GM12891 (cell line): Measurements from ENCODE around the gene DST.

Experiments used
- DNase-seq: peaks from one replicate; pipeline ENCODE4 v3.0.0; 2011; ENCODE audit warnings: low spot score; ENCODE audit not compliant: insufficient read length
- FAIRE-seq: peaks from 2 replicates; lab custom pipeline; 2011; peaks lifted over from hg19 to GRCh38; lab: Jason Lieb, UNC
- PAX5 ChIP-seq: IDR thresholded peaks from 2 replicates; pipeline ENCODE4 v1.6.1; 2011; ENCODE audit warnings: low read length, moderate library complexity, mild to moderate bottlenecking; ENCODE audit not compliant: insufficient read depth, severe bottlenecking
- POLR2A ChIP-seq: IDR thresholded peaks from 2 replicates; pipeline ENCODE4 v1.6.1; 2011; ENCODE audit warnings: low read depth, low read length, control low read depth
- POLR2AphosphoS5 ChIP-seq: IDR thresholded peaks from 2 replicates; pipeline ENCODE4 v1.6.1; 2011; ENCODE audit warnings: low read depth, low read length, control low read depth
- POU2F2 ChIP-seq: IDR thresholded peaks from 2 replicates; pipeline ENCODE4 v1.6.1; 2011; ENCODE audit warnings: low read depth, mild to moderate bottlenecking, control low read depth, low read length, moderate library complexity
- SPI1 ChIP-seq: IDR thresholded peaks from 2 replicates; pipeline ENCODE4 v1.6.1; 2011; ENCODE audit warnings: low read depth, low read length, control low read depth
- TAF1 ChIP-seq: IDR thresholded peaks from 2 replicates; pipeline ENCODE4 v1.6.1; 2011; ENCODE audit warnings: low read depth, low read length, control low read depth

DST gene

GRCh38 chr6:56479381-56479780, 163.3 kb downstream of the DST start:
- DNase-seq: no peak
- no peak for TF ChIP-seq TAF1
- no peak for TF ChIP-seq POU2F2
- no peak for TF ChIP-seq POLR2A
- TF ChIP-seq SPI1: no peak
- TF ChIP-seq POLR2AphosphoS5: no peak
- TF ChIP-seq PAX5: no peak
- no peak for FAIRE-seq

GRCh38 chr6:56478202-56478601, 164.5 kb downstream of the DST start:
- TF ChIP-seq POLR2AphosphoS5 (no peak), POU2F2 (no peak), PAX5 (no peak), POLR2A (no peak), SPI1 (no peak), TAF1 (no peak)
- DNase-seq (no peak), FAIRE-seq (no peak)

DNA sequence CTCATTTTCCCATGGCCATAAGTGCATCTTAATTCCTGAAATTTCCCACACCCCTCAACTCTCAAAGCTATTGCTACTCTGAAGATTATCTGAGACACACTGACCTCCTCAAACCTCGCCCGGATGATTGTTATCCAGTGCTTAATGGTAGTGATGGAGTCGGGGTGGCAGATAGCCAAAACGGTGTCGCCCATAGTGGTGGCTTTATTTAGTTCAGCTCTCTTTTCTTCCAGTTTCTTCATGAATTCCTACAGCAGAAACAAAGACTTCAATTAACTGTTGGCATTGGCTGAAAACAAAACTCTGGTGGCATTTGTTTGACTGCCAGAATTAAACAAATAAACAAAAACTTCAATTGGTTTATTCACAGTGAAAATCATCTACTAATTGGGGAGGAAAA, 165.4 kb downstream of the DST start:
- FAIRE-seq (no peak), DNase-seq (no peak)
- no peak for TF ChIP-seq POLR2A
- TF ChIP-seq SPI1: no peak
- TF ChIP-seq TAF1: no peak
- no peak for TF ChIP-seq POU2F2
- no peak for TF ChIP-seq POLR2AphosphoS5
- no peak for TF ChIP-seq PAX5

GRCh38 chr6:56475736-56476457, 166.8 kb downstream of the DST start:
- TF ChIP-seq SPI1 (no peak), POLR2AphosphoS5 (no peak), POLR2A (no peak), POU2F2 (no peak), TAF1 (no peak), PAX5 (no peak)
- DNase-seq (no peak), FAIRE-seq (peak; percentile 13)

GRCh38 chr6:56474532-56474931, 168.2 kb downstream of the DST start:
- no peak for TF ChIP-seq POU2F2
- TF ChIP-seq POLR2A: no peak
- no peak for TF ChIP-seq TAF1
- no peak for TF ChIP-seq POLR2AphosphoS5
- no peak for TF ChIP-seq SPI1
- no peak for TF ChIP-seq PAX5
- DNase-seq (no peak), FAIRE-seq (no peak)

- no peak for FAIRE-seq
- DNase-seq: no peak
- TF ChIP-seq POLR2A (no peak), POLR2AphosphoS5 (no peak), SPI1 (no peak), POU2F2 (no peak), TAF1 (no peak), PAX5 (no peak)
Measured at GRCh38 chr6:56463443-56463842, 179.2 kb downstream of the DST start.

DNA sequence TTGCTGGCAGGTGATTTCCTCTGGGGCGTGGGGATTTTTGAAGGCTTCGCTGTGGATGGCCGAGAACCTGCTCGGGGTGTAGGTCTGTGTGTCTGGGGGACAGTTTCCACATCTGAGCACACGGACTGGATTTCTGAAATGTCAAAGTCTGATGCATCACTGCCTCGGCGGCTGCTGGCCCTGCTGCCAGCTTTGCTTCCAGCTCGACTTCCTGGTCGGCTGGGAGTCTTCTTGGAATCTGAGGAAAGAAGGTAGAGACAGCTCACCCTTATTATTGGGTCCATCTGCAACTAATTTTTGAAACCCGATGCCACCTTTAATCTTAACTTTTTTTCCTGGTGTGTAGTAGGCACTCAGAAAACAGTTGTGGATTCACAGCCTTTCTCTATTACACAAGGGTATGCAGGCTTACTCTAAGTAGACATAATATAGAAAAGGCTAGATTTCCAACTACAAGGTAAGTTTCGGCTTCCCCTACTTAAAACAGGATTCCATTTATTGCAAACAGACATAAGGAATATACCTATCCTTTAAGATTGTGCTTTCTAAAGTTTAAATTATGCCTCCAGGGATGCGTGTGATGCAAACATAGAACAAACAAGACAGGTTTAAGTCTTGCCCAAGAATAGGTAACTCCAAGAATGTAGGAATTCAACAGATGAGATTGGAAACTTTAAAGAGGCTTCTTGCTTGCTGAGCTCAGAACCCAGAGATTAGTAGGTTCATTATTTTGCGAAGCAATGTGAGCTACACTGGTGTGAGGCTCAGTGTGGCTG, 183.5 kb downstream of the DST start:
- FAIRE-seq (no peak), DNase-seq (no peak)
- TF ChIP-seq POU2F2 (no peak), PAX5 (no peak), TAF1 (no peak), SPI1 (no peak), POLR2A (no peak), POLR2AphosphoS5 (no peak)

DNA sequence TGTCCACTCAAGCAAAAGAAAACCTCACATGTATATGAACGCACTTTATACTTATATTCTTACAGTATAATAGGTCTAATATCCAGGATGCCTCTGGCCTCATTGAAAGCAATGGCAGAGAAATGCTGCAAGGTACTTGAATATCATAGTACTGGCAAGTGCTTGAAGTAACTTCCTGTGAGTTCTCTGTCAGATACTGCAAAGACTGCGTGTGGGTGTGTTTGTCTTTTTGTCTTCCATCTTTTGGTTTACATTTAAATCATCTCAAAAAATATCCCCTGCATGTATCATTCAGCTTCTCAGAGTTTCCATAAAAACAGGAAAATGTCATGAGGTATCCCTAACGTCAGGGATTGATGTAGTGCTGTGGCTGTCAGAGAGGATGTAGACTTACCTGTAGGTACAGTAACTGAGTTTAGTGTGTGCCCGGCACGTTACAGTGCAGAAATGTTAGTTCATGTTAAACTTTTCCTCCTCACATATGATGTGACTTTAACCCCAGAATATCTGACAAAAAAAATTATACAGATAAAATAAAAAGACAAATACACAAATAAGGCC, 184.3 kb downstream of the DST start:
- TF ChIP-seq TAF1 (no peak), POLR2A (no peak), SPI1 (no peak), PAX5 (no peak), POU2F2 (no peak), POLR2AphosphoS5 (no peak)
- DNase-seq: no peak
- FAIRE-seq: peak; percentile 50

DNA sequence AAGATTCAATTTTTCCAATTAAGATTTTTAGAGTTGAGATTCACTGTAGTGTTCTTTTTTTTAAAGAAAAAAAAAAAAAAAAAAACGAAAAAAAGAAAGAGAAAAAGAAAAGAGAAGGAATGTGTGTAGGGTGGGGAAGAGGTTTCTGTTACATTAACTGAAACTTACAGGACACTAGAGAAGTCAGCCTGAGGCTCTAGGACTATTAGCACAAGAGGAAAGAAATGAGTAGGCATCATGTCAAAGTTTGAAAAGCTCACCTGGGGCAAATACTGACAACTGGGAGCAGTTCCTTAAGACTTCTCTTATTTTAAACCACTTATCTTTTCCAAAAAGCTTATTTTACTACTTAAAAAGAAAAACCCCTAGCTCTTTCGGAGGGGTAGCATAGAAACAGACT, 185.9 kb downstream of the DST start:
- no peak for FAIRE-seq
- no peak for DNase-seq
- no peak for TF ChIP-seq POLR2AphosphoS5
- no peak for TF ChIP-seq PAX5
- no peak for TF ChIP-seq TAF1
- no peak for TF ChIP-seq SPI1
- no peak for TF ChIP-seq POU2F2
- TF ChIP-seq POLR2A: no peak
